RWPE2 (cell line): ENCODE measurements around the gene PGLYRP4.

Experiments
- ATAC-seq: fragments of 200-7000 bp; cut with Tn5 transposase; 3 replicates; pipeline ENCODE4 v1.9.1; 2021; ENCODE audit warnings: low read depth
- DNase-seq: peaks from one replicate; pipeline ENCODE4 v3.0.0-alpha.2; 2020; ENCODE audit warnings: low spot score
- H3K27ac ChIP-seq: fragments of 450-650 bp; 2 replicates; pipeline ENCODE4 v1.5.1; 2017; ENCODE audit warnings: mild to moderate bottlenecking; ENCODE audit not compliant: poor library complexity, severe bottlenecking
- H3K27me3 ChIP-seq: fragments of 250-450 bp; sonication (Bioruptor Pico); 2 replicates; pipeline ENCODE4 v1.5.1; 2021; ENCODE audit warnings: mild to moderate bottlenecking, moderate library complexity; ENCODE audit not compliant: insufficient read depth, poor library complexity, severe bottlenecking
- H3K36me3 ChIP-seq: fragments of 250-450 bp; sonication (Bioruptor Pico); 2 replicates; pipeline ENCODE4 v1.5.1; 2020; ENCODE audit warnings: low read depth, mild to moderate bottlenecking, moderate library complexity
- H3K4me1 ChIP-seq: fragments of 250-450 bp; sonication (Bioruptor Pico); 2 replicates; pipeline ENCODE4 v1.5.1; 2021; ENCODE audit warnings: mild to moderate bottlenecking, moderate library complexity; ENCODE audit not compliant: insufficient read depth, poor library complexity, severe bottlenecking
- H3K4me3 ChIP-seq: fragments of 250-450 bp; sonication (Bioruptor Pico); 2 replicates; pipeline ENCODE4 v1.5.1; 2021; ENCODE audit warnings: mild to moderate bottlenecking, moderate library complexity; ENCODE audit not compliant: severe bottlenecking
- H3K9me3 ChIP-seq: fragments of 250-450 bp; sonication (Bioruptor Pico); 2 replicates; pipeline ENCODE4 v1.5.1; 2021; ENCODE audit warnings: mild to moderate bottlenecking, moderate library complexity; ENCODE audit not compliant: severe bottlenecking
- TF ChIP-seq, protein P1 (sequence below): fragments of 450-650 bp; IDR thresholded peaks from one replicate; pipeline ENCODE4 v1.5.1; 2017; ENCODE audit warnings: mild to moderate bottlenecking, moderate library complexity; ENCODE audit not compliant: poor library complexity, severe bottlenecking

The PGLYRP4 gene

DNA sequence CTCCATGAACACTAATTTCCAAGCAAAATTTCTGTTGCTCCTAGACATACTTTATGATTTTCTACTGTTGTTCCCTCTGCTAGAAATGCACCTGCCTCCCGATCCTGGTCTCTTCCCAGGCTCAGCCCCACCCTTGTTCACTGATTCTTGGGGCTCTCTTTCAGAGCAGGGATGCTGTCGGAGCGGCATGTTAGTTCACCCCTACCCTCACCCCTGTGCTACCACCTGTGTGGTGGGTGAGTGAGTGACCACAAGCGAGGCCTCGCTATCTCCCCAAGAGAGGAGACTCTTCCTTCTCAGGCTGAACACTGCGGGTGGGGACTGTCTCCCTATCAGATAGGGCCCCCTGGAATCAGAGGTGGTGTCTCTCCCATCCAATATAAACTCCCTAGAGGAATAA lies 47.1 kb upstream of the PGLYRP4 start:
- H3K27ac ChIP-seq: no peak overlapping the region
- no peak for DNase-seq

DNA sequence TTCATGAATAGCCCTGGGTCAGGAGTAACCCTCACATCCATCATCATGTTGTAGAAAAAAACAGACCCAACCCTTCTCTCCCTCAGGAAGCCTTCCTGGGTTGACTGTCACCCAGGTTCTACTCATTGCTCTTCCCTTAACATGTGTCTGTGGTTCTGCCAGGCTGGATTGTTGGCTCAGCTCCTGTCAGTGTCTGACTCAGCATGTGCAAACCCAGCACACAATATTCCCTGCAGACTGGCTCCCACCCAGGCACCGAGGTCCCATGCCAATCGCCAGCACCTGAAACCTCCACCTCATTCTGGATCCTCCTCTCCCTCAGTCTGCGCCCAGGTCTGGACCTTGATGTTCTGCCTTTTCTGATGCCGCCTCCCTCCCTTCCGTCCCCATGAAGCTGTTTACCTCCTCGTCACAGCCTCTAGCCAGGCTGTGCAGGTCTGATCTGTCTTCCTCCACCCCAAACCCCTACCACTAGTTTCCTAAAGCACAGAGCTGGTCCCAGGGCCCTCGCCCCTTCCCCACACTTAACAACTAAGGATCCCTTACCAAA lies 46.6 kb upstream of the PGLYRP4 start:
- no peak overlapping the region for H3K27ac ChIP-seq
- TF ChIP-seq, protein P1, sequence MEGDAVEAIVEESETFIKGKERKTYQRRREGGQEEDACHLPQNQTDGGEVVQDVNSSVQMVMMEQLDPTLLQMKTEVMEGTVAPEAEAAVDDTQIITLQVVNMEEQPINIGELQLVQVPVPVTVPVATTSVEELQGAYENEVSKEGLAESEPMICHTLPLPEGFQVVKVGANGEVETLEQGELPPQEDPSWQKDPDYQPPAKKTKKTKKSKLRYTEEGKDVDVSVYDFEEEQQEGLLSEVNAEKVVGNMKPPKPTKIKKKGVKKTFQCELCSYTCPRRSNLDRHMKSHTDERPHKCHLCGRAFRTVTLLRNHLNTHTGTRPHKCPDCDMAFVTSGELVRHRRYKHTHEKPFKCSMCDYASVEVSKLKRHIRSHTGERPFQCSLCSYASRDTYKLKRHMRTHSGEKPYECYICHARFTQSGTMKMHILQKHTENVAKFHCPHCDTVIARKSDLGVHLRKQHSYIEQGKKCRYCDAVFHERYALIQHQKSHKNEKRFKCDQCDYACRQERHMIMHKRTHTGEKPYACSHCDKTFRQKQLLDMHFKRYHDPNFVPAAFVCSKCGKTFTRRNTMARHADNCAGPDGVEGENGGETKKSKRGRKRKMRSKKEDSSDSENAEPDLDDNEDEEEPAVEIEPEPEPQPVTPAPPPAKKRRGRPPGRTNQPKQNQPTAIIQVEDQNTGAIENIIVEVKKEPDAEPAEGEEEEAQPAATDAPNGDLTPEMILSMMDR: no peak
- no peaks in the 10 kb centered on the region for H3K27me3 ChIP-seq
- no peaks in the 10 kb centered on the region for H3K9me3 ChIP-seq
- H3K36me3 ChIP-seq: no peaks in the 10 kb centered on the region
- no peak for DNase-seq
- ATAC-seq: peak; percentile 70
- H3K4me3 ChIP-seq: no peak overlapping the region
- H3K4me1 ChIP-seq: peaks cover 13% of the 10 kb centered on the region

More for the DNA sequence above, 47.1 kb upstream of the PGLYRP4 start:
- no peaks in the 10 kb centered on the region for H3K36me3 ChIP-seq
- TF ChIP-seq, protein P1: no peak
- H3K4me1 ChIP-seq: peaks cover 7% of the 10 kb centered on the region
- no peaks in the 10 kb centered on the region for H3K9me3 ChIP-seq
- no peaks in the 10 kb centered on the region for H3K27me3 ChIP-seq
- H3K4me3 ChIP-seq: no peak overlapping the region
- no peak for ATAC-seq

DNA sequence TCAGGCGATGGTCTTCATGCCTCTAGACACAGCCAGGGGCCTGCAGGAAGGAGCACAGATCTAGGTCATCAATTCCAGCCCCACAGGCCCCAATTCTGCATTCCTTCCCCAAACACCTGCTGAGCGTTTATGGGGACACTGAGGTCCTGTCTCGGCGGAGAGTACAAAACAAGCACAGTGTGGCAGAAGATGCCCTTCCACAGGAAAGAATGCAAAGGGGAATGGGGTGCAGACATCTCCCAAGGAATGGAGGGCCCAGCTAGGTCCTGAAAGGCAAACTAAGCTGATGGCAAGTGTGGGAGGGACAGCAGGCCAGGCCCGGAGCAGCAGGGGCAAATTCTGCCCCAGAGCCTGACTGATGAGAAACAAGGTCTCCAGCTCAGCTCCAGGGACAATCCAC lies 45.8 kb upstream of the PGLYRP4 start:
- Histone ChIP-seq H3K4me3 (no peak overlapping the region), H3K27me3 (no peaks in the 10 kb centered on the region), H3K9me3 (no peaks in the 10 kb centered on the region), H3K4me1 (peaks cover 17% of the 10 kb centered on the region), H3K36me3 (no peaks in the 10 kb centered on the region), H3K27ac (no peak overlapping the region)
- TF ChIP-seq, protein P1: no peak
- DNase-seq: no peak
- ATAC-seq: no peak

DNA sequence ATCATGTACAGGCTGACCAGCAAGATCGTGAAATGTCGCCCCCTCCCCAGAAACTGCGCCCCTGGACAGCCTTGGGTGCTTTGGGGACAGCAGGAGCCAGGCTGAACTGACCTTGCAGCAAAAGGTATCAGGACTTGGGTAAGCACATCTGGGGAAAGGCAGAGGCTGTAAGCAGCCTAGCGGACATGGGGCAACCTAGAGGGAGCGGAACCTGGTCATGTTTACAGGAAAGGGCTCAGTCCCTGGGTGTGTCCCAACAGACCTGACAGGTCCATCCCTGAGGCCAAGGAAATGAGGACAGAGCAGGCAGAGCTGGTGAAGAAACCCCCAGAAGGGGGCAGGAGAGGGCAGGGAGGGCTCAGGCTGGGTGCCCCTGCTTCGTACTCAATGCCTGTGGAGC lies 45.3 kb upstream of the PGLYRP4 start:
- Histone ChIP-seq H3K4me3 (no peak overlapping the region), H3K4me1 (peaks cover 17% of the 10 kb centered on the region), H3K27me3 (no peaks in the 10 kb centered on the region), H3K27ac (no peak overlapping the region), H3K36me3 (no peaks in the 10 kb centered on the region), H3K9me3 (no peaks in the 10 kb centered on the region)
- ATAC-seq: no peak
- TF ChIP-seq, protein P1: no peak
- no peak for DNase-seq

DNA sequence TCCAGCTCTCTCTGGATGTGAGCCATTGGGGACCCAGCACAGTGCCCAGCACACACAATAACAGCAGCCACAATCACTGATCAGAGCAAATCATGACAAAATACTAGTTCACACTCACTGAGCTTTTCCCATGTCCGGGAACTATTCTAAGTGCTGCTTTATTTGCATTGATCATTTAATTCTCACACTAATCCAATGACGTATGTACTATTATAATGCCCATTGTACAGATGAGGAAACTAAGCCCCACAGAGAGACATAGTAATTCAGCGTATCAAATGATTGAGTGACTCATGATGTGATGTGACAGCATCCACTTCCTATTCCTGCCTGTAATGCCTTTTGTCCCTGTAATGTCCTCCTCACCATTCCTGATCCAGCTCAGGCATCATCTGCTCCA lies 44.2 kb upstream of the PGLYRP4 start:
- H3K4me1 ChIP-seq: peaks cover 17% of the 10 kb centered on the region
- no peak for DNase-seq
- no peaks in the 10 kb centered on the region for H3K36me3 ChIP-seq
- no peak overlapping the region for H3K27ac ChIP-seq
- no peaks in the 10 kb centered on the region for H3K27me3 ChIP-seq
- ATAC-seq: no peak
- TF ChIP-seq, protein P1: no peak
- no peak overlapping the region for H3K4me3 ChIP-seq
- no peaks in the 10 kb centered on the region for H3K9me3 ChIP-seq
